ENCODE results near the gene PRDM11. TPM values are rescaled to one million over a fixed set of nuclear protein-coding genes. Genes with fewer than 3 reads are reported as not detected.

The PRDM11 gene
- total RNA-seq, 1 donor from 2014 or later = 15.2 TPM

- no peak overlapping the region for H3K27ac ChIP-seq
- no peak for TF ChIP-seq POLR2A (IDR thresholded peaks at IDR 0.05)
- TF ChIP-seq POLR2AphosphoS5 (IDR thresholded peaks at IDR 0.05; ENCODE audit: insufficient read depth in 1 of 2, low read depth in 1 of 2) = no peak
- TF ChIP-seq CTCF (IDR thresholded peaks at IDR 0.05) = no peak
- no peaks in the 10 kb centered on the region for H3K9me3 ChIP-seq
- no peaks in the 10 kb centered on the region for H3K36me3 ChIP-seq
- no peak for DNase-seq (ENCODE audit: extremely low spot score in 2 of 2)
- H3K4me1 ChIP-seq = peaks cover 4% of the 10 kb centered on the region
- H3K4me3 ChIP-seq = no peak overlapping the region
- intact Hi-C loops (cut with DNase I) = no loop called here
- no peaks in the 10 kb centered on the region for H3K27me3 ChIP-seq
These were observed 119.7 kb downstream of the PRDM11 start for GRCh38 chr11:45265969-45266675.

- Histone ChIP-seq H3K9me3 (no peaks in the 10 kb centered on the region), H3K27ac (no peak overlapping the region), H3K27me3 (no peaks in the 10 kb centered on the region), H3K36me3 (no peaks in the 10 kb centered on the region), H3K4me3 (no peak overlapping the region), H3K4me1 (peaks cover 4% of the 10 kb centered on the region)
- TF ChIP-seq POLR2AphosphoS5 (IDR thresholded peaks at IDR 0.05; ENCODE audit: insufficient read depth in 1 of 2, low read depth in 1 of 2) = no peak
- no peak for TF ChIP-seq POLR2A (IDR thresholded peaks at IDR 0.05)
- TF ChIP-seq CTCF (IDR thresholded peaks at IDR 0.05) = no peak
- no peak for DNase-seq (ENCODE audit: extremely low spot score in 2 of 2)
- intact Hi-C loops (cut with DNase I) = no loop called here
These were observed 120.2 kb downstream of the PRDM11 start for GRCh38 chr11:45266676-45267020.

GRCh38 chr11:45267052-45267451 lies 120.6 kb downstream of the PRDM11 start:
- TF ChIP-seq CTCF (IDR thresholded peaks at IDR 0.05) = no peak
- TF ChIP-seq POLR2AphosphoS5 (IDR thresholded peaks at IDR 0.05; ENCODE audit: insufficient read depth in 1 of 2, low read depth in 1 of 2) = no peak
- no peak for TF ChIP-seq POLR2A (IDR thresholded peaks at IDR 0.05)
- Histone ChIP-seq H3K27me3 (no peaks in the 10 kb centered on the region), H3K9me3 (no peaks in the 10 kb centered on the region), H3K4me3 (no peak overlapping the region), H3K27ac (no peak overlapping the region), H3K4me1 (peaks cover 4% of the 10 kb centered on the region), H3K36me3 (no peaks in the 10 kb centered on the region)
- no peak for DNase-seq (ENCODE audit: extremely low spot score in 2 of 2)
- intact Hi-C loops (cut with DNase I) = no loop called here

GRCh38 chr11:45267652-45268299 lies 121.3 kb downstream of the PRDM11 start:
- Histone ChIP-seq H3K4me1 (peaks cover 4% of the 10 kb centered on the region), H3K36me3 (no peaks in the 10 kb centered on the region), H3K9me3 (no peaks in the 10 kb centered on the region), H3K4me3 (no peak overlapping the region), H3K27me3 (no peaks in the 10 kb centered on the region), H3K27ac (no peak overlapping the region)
- TF ChIP-seq POLR2AphosphoS5 (IDR thresholded peaks at IDR 0.05; ENCODE audit: insufficient read depth in 1 of 2, low read depth in 1 of 2) (no peak), POLR2A (IDR thresholded peaks at IDR 0.05) (no peak), CTCF (IDR thresholded peaks at IDR 0.05) (no peak)
- intact Hi-C loops (cut with DNase I) = no loop called here
- no peak for DNase-seq (ENCODE audit: extremely low spot score in 2 of 2)

- no peaks in the 10 kb centered on the region for H3K27me3 ChIP-seq
- no peak overlapping the region for H3K27ac ChIP-seq
- peaks cover 4% of the 10 kb centered on the region for H3K4me1 ChIP-seq
- H3K36me3 ChIP-seq = no peaks in the 10 kb centered on the region
- no peak overlapping the region for H3K4me3 ChIP-seq
- no peak for TF ChIP-seq CTCF (IDR thresholded peaks at IDR 0.05)
- no peak for TF ChIP-seq POLR2A (IDR thresholded peaks at IDR 0.05)
- TF ChIP-seq POLR2AphosphoS5 (IDR thresholded peaks at IDR 0.05; ENCODE audit: insufficient read depth in 1 of 2, low read depth in 1 of 2) = no peak
- intact Hi-C loops (cut with DNase I) = no loop called here
- no peak for DNase-seq (ENCODE audit: extremely low spot score in 2 of 2)
- H3K9me3 ChIP-seq = no peaks in the 10 kb centered on the region
These were observed 123.2 kb downstream of the PRDM11 start for GRCh38 chr11:45269678-45270077.

Data from vagina (tissue), 2 donors.